ENCODE data around the gene TPM3. TPM values are rescaled to one million over a fixed set of nuclear protein-coding genes. Genes with fewer than 3 reads are reported as not detected.

Gene TPM3
- total RNA-seq, 1 donor from 2014 or later: 569 TPM

- TF ChIP-seq CTCF (conservative IDR thresholded peaks at IDR 0.05; ENCODE audit: low read depth, low read length): no peak
- no peak overlapping the region for H3K4me3 ChIP-seq (ENCODE audit: low read depth, low read length)
Observed at GRCh38 chr1:154117642-154118041, 74.3 kb downstream of the TPM3 start.

GRCh38 chr1:154115180-154115579, 76.7 kb downstream of the TPM3 start:
- no peak for TF ChIP-seq CTCF (conservative IDR thresholded peaks at IDR 0.05; ENCODE audit: low read depth, low read length)
- no peak overlapping the region for H3K4me3 ChIP-seq (ENCODE audit: low read depth, low read length)
- DNase-seq (ENCODE audit: low read depth): no peak

More at GRCh38 chr1:154117642-154118041, 74.3 kb downstream of the TPM3 start:
- DNase-seq (ENCODE audit: low read depth): no peak

Other genes starting within 250 kb of the TPM3 start
- 19.1 and 42.5 TPM in 2 replicates for gene DENND4B, start 245.4 kb downstream of the TPM3 start, total RNA-seq
- 20.2 and 24.6 TPM in 2 replicates for gene CRTC2, start 233.5 kb downstream of the TPM3 start, total RNA-seq
- gene SLC39A1, start 228.6 kb downstream of the TPM3 start, total RNA-seq: 107 and 145 TPM in 2 replicates
- gene CREB3L4, start 224.2 kb downstream of the TPM3 start, total RNA-seq: 10.7 and 15.3 TPM in 2 replicates
- 170 and 314 TPM in 2 replicates for gene JTB, start 214.4 kb downstream of the TPM3 start, total RNA-seq
- 30.5 and 41.9 TPM in 2 replicates for gene RAB13, start 205.8 kb downstream of the TPM3 start, total RNA-seq
- gene RPS27, start 201.3 kb downstream of the TPM3 start, total RNA-seq: 1,876 and 2,488 TPM in 2 replicates
- gene NUP210L, start 37.0 kb downstream of the TPM3 start, total RNA-seq: not detected in 2 replicates
- not detected in 2 replicates for gene CFAP141, start 14.2 kb upstream of the TPM3 start, total RNA-seq
- 56.4 and 74.7 TPM in 2 replicates for gene UBAP2L, start 28.9 kb upstream of the TPM3 start, total RNA-seq
- gene HAX1, start 80.5 kb upstream of the TPM3 start, total RNA-seq: 86.1 and 149 TPM in 2 replicates
- gene AQP10, start 129.0 kb upstream of the TPM3 start, total RNA-seq: not detected in 2 replicates
- gene ATP8B2, start 133.4 kb upstream of the TPM3 start, total RNA-seq: 26.6 and 30.6 TPM in 2 replicates
- 9.5 and 14.5 TPM in 2 replicates for gene IL6R, start 213.2 kb upstream of the TPM3 start, total RNA-seq